ENCODE measurements around the gene SASH3.

Gene SASH3

GRCh38 chrX:129790808-129791207 is 11.1 kb downstream of the SASH3 start:
- H3K27ac ChIP-seq (ENCODE audit: low read depth in 2 of 2, low read length in 2 of 2) = no peak overlapping the region
- H3K9me3 ChIP-seq (ENCODE audit: control insufficient read depth in 2 of 2, low read length in 2 of 2) = no peaks in the 10 kb centered on the region
- H3K27me3 ChIP-seq (ENCODE audit: control insufficient read depth in 2 of 2, insufficient read depth in 2 of 2, low read length in 2 of 2) = no peaks in the 10 kb centered on the region
- no peak overlapping the region for H3K9ac ChIP-seq (ENCODE audit: low read depth in 1 of 2, low read length in 2 of 2)
- H3K36me3 ChIP-seq (ENCODE audit: control insufficient read depth in 2 of 2, insufficient read depth in 2 of 2, low read length in 2 of 2) = peaks cover 0 to 11% of the 10 kb centered on the region in 2 donors
- no peak overlapping the region for H3K4me3 ChIP-seq (ENCODE audit: low read length in 2 of 2)
- H3K4me1 ChIP-seq (ENCODE audit: control insufficient read depth in 2 of 2, insufficient read depth in 2 of 2, low read length in 2 of 2) = no peaks in the 10 kb centered on the region

- no peak overlapping the region for H3K27ac ChIP-seq (ENCODE audit: low read depth in 2 of 2, low read length in 2 of 2)
- peaks cover 0 to 11% of the 10 kb centered on the region in 2 donors for H3K36me3 ChIP-seq (ENCODE audit: control insufficient read depth in 2 of 2, insufficient read depth in 2 of 2, low read length in 2 of 2)
- H3K9ac ChIP-seq (ENCODE audit: low read depth in 1 of 2, low read length in 2 of 2) = no peak overlapping the region
- H3K4me3 ChIP-seq (ENCODE audit: low read length in 2 of 2) = no peak overlapping the region
- H3K4me1 ChIP-seq (ENCODE audit: control insufficient read depth in 2 of 2, insufficient read depth in 2 of 2, low read length in 2 of 2) = no peaks in the 10 kb centered on the region
- H3K27me3 ChIP-seq (ENCODE audit: control insufficient read depth in 2 of 2, insufficient read depth in 2 of 2, low read length in 2 of 2) = no peaks in the 10 kb centered on the region
- H3K9me3 ChIP-seq (ENCODE audit: control insufficient read depth in 2 of 2, low read length in 2 of 2) = no peaks in the 10 kb centered on the region
Observed at GRCh38 chrX:129791336-129791735, 11.6 kb downstream of the SASH3 start.

DNA sequence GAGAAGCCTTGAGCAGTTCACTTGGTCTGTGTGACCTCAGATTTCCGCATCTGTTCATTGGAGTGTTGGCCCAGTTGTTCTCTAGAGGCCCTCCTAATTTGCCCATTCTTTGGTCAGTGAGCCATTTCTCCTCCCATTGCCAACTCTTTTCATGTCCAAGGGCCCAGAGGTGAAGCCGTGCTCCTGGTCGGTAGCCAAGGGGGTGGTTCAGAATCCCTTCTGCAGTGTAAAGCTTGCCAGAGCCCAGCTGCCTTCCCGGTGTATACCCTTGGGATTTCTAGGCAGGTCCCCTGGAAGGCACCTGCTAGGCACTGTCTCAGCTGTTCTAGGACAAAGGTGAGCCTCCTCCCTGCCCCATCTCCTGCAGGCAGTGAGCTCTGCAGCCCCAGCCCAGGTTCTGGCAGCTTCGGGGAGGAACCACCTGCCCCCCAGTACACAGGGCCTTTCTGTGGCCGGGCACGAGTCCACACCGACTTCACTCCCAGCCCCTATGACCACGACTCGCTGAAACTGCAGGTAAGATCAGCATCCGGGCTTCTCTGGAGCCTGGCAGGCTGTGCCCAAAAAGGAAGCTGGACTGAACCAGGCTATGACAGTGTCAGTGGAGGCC is 12.3 kb downstream of the SASH3 start:
- Histone ChIP-seq H3K9me3 (ENCODE audit: control insufficient read depth in 2 of 2, low read length in 2 of 2) (no peaks in the 10 kb centered on the region), H3K36me3 (ENCODE audit: control insufficient read depth in 2 of 2, insufficient read depth in 2 of 2, low read length in 2 of 2) (peaks cover 0 to 11% of the 10 kb centered on the region in 2 donors), H3K27me3 (ENCODE audit: control insufficient read depth in 2 of 2, insufficient read depth in 2 of 2, low read length in 2 of 2) (no peaks in the 10 kb centered on the region), H3K4me3 (ENCODE audit: low read length in 2 of 2) (no peak overlapping the region), H3K4me1 (ENCODE audit: control insufficient read depth in 2 of 2, insufficient read depth in 2 of 2, low read length in 2 of 2) (no peaks in the 10 kb centered on the region), H3K9ac (ENCODE audit: low read depth in 1 of 2, low read length in 2 of 2) (no peak overlapping the region), H3K27ac (ENCODE audit: low read depth in 2 of 2, low read length in 2 of 2) (no peak overlapping the region)

DNA sequence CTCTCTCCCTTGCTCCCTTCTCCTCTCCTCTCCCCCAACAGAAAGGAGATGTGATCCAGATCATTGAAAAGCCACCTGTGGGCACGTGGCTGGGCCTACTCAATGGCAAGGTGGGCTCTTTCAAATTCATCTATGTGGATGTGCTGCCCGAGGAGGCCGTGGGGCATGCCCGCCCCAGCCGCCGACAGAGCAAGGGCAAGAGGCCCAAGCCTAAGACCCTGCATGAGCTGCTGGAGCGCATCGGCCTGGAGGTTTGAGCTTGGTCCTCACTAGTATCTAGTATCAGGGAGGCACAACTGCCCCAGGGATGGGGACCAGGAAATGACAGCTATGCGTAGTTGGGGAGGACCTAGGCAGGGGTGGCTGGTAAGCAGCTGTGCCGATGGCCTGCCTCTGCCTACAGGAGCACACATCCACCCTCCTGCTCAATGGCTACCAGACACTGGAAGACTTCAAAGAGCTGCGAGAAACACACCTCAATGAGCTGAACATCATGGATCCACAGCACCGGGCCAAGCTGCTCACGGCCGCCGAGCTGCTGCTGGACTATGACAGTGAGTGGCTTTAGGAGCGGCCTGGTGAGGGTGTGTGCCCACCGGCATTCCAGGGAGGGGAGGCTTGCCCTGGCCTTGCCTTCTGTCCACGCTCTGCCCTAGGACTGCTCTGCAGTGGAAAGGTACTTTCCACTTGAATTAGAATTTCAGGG is 13.0 kb downstream of the SASH3 start:
- Histone ChIP-seq H3K4me1 (ENCODE audit: control insufficient read depth in 2 of 2, insufficient read depth in 2 of 2, low read length in 2 of 2) (no peaks in the 10 kb centered on the region), H3K27ac (ENCODE audit: low read depth in 2 of 2, low read length in 2 of 2) (no peak overlapping the region), H3K9me3 (ENCODE audit: control insufficient read depth in 2 of 2, low read length in 2 of 2) (no peaks in the 10 kb centered on the region), H3K9ac (ENCODE audit: low read depth in 1 of 2, low read length in 2 of 2) (no peak overlapping the region), H3K4me3 (ENCODE audit: low read length in 2 of 2) (no peak overlapping the region), H3K36me3 (ENCODE audit: control insufficient read depth in 2 of 2, insufficient read depth in 2 of 2, low read length in 2 of 2) (peaks cover 0 to 11% of the 10 kb centered on the region in 2 donors), H3K27me3 (ENCODE audit: control insufficient read depth in 2 of 2, insufficient read depth in 2 of 2, low read length in 2 of 2) (no peaks in the 10 kb centered on the region)

DNA sequence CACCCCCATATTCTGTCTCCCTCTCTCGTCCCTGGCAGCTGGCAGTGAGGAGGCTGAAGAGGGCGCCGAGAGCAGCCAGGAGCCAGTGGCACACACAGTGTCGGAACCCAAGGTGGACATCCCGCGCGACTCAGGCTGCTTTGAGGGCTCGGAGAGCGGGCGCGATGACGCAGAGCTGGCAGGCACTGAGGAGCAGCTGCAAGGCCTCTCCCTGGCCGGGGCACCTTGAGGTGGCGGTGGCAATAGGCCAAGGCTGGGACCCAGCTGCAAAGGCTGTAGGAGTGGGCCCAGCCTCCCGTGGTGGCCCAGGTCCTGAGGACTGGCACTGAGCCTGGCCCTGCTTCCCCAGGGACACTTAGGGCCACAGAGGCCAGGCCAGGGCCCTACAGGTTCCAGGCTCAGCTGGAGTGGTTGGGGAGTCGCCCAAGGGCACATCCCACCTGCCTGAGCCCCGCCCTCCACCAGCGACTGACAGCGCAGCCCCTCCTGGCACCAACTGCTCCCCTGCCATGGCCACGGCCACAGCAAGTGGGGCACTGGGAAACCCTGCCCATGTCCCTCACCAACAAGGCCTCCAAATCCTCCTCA is 13.9 kb downstream of the SASH3 start:
- H3K4me1 ChIP-seq (ENCODE audit: control insufficient read depth in 2 of 2, insufficient read depth in 2 of 2, low read length in 2 of 2) = no peaks in the 10 kb centered on the region
- no peak overlapping the region for H3K9ac ChIP-seq (ENCODE audit: low read depth in 1 of 2, low read length in 2 of 2)

GRCh38 chrX:129795584-129795983 is 15.8 kb downstream of the SASH3 start:
- Histone ChIP-seq H3K9ac (ENCODE audit: low read depth in 1 of 2, low read length in 2 of 2) (no peak overlapping the region), H3K4me3 (ENCODE audit: low read length in 2 of 2) (no peak overlapping the region), H3K27ac (ENCODE audit: low read depth in 2 of 2, low read length in 2 of 2) (no peak overlapping the region), H3K9me3 (ENCODE audit: control insufficient read depth in 2 of 2, low read length in 2 of 2) (no peaks in the 10 kb centered on the region), H3K27me3 (ENCODE audit: control insufficient read depth in 2 of 2, insufficient read depth in 2 of 2, low read length in 2 of 2) (no peaks in the 10 kb centered on the region), H3K36me3 (ENCODE audit: control insufficient read depth in 2 of 2, insufficient read depth in 2 of 2, low read length in 2 of 2) (peaks cover 0 to 8% of the 10 kb centered on the region in 2 donors), H3K4me1 (ENCODE audit: control insufficient read depth in 2 of 2, insufficient read depth in 2 of 2, low read length in 2 of 2) (no peaks in the 10 kb centered on the region)

More for the DNA sequence above, 13.9 kb downstream of the SASH3 start:
- H3K9me3 ChIP-seq (ENCODE audit: control insufficient read depth in 2 of 2, low read length in 2 of 2) = no peaks in the 10 kb centered on the region
- no peak overlapping the region for H3K27ac ChIP-seq (ENCODE audit: low read depth in 2 of 2, low read length in 2 of 2)
- H3K36me3 ChIP-seq (ENCODE audit: control insufficient read depth in 2 of 2, insufficient read depth in 2 of 2, low read length in 2 of 2) = peaks cover 0 to 11% of the 10 kb centered on the region in 2 donors
- no peaks in the 10 kb centered on the region for H3K27me3 ChIP-seq (ENCODE audit: control insufficient read depth in 2 of 2, insufficient read depth in 2 of 2, low read length in 2 of 2)
- H3K4me3 ChIP-seq (ENCODE audit: low read length in 2 of 2) = no peak overlapping the region

- Histone ChIP-seq H3K27ac (ENCODE audit: low read depth in 2 of 2, low read length in 2 of 2) (no peak overlapping the region), H3K27me3 (ENCODE audit: control insufficient read depth in 2 of 2, insufficient read depth in 2 of 2, low read length in 2 of 2) (no peaks in the 10 kb centered on the region), H3K4me1 (ENCODE audit: control insufficient read depth in 2 of 2, insufficient read depth in 2 of 2, low read length in 2 of 2) (no peaks in the 10 kb centered on the region), H3K9ac (ENCODE audit: low read depth in 1 of 2, low read length in 2 of 2) (no peak overlapping the region), H3K36me3 (ENCODE audit: control insufficient read depth in 2 of 2, insufficient read depth in 2 of 2, low read length in 2 of 2) (peaks cover 0 to 8% of the 10 kb centered on the region in 2 donors), H3K9me3 (ENCODE audit: control insufficient read depth in 2 of 2, low read length in 2 of 2) (no peaks in the 10 kb centered on the region), H3K4me3 (ENCODE audit: low read length in 2 of 2) (no peak overlapping the region)
Observed at GRCh38 chrX:129797251-129797906, 17.6 kb downstream of the SASH3 start.

DNA sequence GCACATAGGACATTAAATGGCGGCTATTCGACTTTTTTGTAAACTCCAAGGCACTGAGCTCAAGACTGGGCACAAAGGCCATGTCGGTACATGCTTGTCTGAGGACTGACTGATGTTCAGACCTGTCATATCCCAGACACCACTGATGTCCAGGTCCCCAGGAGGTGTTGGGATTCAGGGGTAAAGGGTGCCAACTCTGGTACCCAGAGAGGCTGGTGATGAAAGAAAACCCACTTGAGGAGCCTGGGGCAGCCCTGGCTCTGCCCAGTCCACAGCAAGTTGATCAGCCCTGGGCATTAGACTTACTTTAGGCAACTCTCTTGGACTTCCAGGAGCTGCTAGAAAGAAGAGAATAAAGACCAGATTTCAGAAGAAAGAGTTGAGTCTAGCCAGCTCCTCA is 18.7 kb downstream of the SASH3 start:
- Histone ChIP-seq H3K9me3 (ENCODE audit: control insufficient read depth in 2 of 2, low read length in 2 of 2) (no peaks in the 10 kb centered on the region), H3K27ac (ENCODE audit: low read depth in 2 of 2, low read length in 2 of 2) (no peak overlapping the region), H3K4me1 (ENCODE audit: control insufficient read depth in 2 of 2, insufficient read depth in 2 of 2, low read length in 2 of 2) (no peaks in the 10 kb centered on the region), H3K4me3 (ENCODE audit: low read length in 2 of 2) (no peak overlapping the region), H3K9ac (ENCODE audit: low read depth in 1 of 2, low read length in 2 of 2) (no peak overlapping the region), H3K27me3 (ENCODE audit: control insufficient read depth in 2 of 2, insufficient read depth in 2 of 2, low read length in 2 of 2) (no peaks in the 10 kb centered on the region), H3K36me3 (ENCODE audit: control insufficient read depth in 2 of 2, insufficient read depth in 2 of 2, low read length in 2 of 2) (peaks cover 0 to 4% of the 10 kb centered on the region in 2 donors)

GRCh38 chrX:129798888-129799287 is 19.1 kb downstream of the SASH3 start:
- no peaks in the 10 kb centered on the region for H3K4me1 ChIP-seq (ENCODE audit: control insufficient read depth in 2 of 2, insufficient read depth in 2 of 2, low read length in 2 of 2)
- no peaks in the 10 kb centered on the region for H3K27me3 ChIP-seq (ENCODE audit: control insufficient read depth in 2 of 2, insufficient read depth in 2 of 2, low read length in 2 of 2)
- no peak overlapping the region for H3K4me3 ChIP-seq (ENCODE audit: low read length in 2 of 2)
- peaks cover 0 to 4% of the 10 kb centered on the region in 2 donors for H3K36me3 ChIP-seq (ENCODE audit: control insufficient read depth in 2 of 2, insufficient read depth in 2 of 2, low read length in 2 of 2)
- no peak overlapping the region for H3K9ac ChIP-seq (ENCODE audit: low read depth in 1 of 2, low read length in 2 of 2)
- no peaks in the 10 kb centered on the region for H3K9me3 ChIP-seq (ENCODE audit: control insufficient read depth in 2 of 2, low read length in 2 of 2)
- H3K27ac ChIP-seq (ENCODE audit: low read depth in 2 of 2, low read length in 2 of 2) = no peak overlapping the region

- H3K9ac ChIP-seq (ENCODE audit: low read depth in 1 of 2, low read length in 2 of 2) = no peak overlapping the region
- no peaks in the 10 kb centered on the region for H3K27me3 ChIP-seq (ENCODE audit: control insufficient read depth in 2 of 2, insufficient read depth in 2 of 2, low read length in 2 of 2)
- no peak overlapping the region for H3K4me3 ChIP-seq (ENCODE audit: low read length in 2 of 2)
- no peak overlapping the region for H3K27ac ChIP-seq (ENCODE audit: low read depth in 2 of 2, low read length in 2 of 2)
- H3K36me3 ChIP-seq (ENCODE audit: control insufficient read depth in 2 of 2, insufficient read depth in 2 of 2, low read length in 2 of 2) = no peaks in the 10 kb centered on the region
- no peaks in the 10 kb centered on the region for H3K9me3 ChIP-seq (ENCODE audit: control insufficient read depth in 2 of 2, low read length in 2 of 2)
- no peaks in the 10 kb centered on the region for H3K4me1 ChIP-seq (ENCODE audit: control insufficient read depth in 2 of 2, insufficient read depth in 2 of 2, low read length in 2 of 2)
Observed at GRCh38 chrX:129800186-129800585, 20.4 kb downstream of the SASH3 start.

Measured in mucosa of rectum (tissue), 2 donors.